Testis (tissue), 2 donors: ENCODE measurements around the gene PWP2.

Experiments used
- POLR2A ChIP-seq: fragments of 450-650 bp; IDR thresholded peaks from one replicate; pipeline ENCODE4 v1.6.1; 2017; ENCODE audit warnings: antibody characterized with exemption, mild to moderate bottlenecking, moderate library complexity
- TF ChIP-seq, protein P1 (sequence below), 3 experiments: fragments of 450-650 bp in 2 of 3; fragments of 200-600 bp in 1 of 3; sonication (generic) in 1 of 3; IDR thresholded peaks; one replicate each; pipeline ENCODE4 v1.5.1; 2016 to 2019; ENCODE audit warnings: antibody characterized with exemption in 3 of 3, mild to moderate bottlenecking in 2 of 3, moderate library complexity in 1 of 3

DNA sequence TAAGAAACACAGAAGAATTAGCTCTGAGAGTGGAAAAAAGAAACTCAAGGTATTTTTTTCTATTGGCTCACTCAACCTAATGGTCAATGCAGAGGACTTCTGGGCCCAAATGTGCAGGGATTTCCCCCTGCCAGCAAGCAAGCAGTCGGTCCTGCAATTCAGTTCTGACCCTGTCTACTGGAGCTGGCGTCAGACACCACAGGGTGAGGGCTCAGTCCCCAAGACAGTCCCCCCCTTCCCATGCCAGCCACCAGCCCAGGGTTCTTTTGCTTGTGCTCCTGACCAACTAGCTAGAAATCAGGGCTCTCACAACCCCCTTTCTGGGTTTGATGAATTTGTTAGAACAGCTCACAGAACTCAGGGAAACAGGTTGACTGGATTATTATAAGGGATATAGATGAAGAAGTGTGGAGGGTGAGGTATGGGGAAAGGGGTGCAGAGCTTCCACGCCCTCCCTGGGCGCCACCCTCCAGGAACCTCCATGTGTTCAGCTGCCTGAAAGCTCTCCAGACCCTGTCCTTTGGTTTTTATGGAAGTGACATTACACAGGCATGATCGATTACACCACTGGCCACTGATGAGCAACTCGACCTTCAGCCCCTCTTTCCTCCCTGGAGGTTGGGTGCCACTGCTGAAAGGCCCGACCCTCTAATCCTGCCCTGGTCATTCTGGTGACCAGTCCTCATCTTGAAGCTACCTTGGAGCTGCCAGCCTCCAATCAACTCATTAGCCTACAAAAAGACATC lies 22.5 kb upstream of the PWP2 start:
- TF ChIP-seq, protein P1, sequence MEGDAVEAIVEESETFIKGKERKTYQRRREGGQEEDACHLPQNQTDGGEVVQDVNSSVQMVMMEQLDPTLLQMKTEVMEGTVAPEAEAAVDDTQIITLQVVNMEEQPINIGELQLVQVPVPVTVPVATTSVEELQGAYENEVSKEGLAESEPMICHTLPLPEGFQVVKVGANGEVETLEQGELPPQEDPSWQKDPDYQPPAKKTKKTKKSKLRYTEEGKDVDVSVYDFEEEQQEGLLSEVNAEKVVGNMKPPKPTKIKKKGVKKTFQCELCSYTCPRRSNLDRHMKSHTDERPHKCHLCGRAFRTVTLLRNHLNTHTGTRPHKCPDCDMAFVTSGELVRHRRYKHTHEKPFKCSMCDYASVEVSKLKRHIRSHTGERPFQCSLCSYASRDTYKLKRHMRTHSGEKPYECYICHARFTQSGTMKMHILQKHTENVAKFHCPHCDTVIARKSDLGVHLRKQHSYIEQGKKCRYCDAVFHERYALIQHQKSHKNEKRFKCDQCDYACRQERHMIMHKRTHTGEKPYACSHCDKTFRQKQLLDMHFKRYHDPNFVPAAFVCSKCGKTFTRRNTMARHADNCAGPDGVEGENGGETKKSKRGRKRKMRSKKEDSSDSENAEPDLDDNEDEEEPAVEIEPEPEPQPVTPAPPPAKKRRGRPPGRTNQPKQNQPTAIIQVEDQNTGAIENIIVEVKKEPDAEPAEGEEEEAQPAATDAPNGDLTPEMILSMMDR (IDR thresholded peaks at IDR 0.05), result no peak
- no peak for TF ChIP-seq POLR2A
